ENCODE results near the gene CASP5.

Gene CASP5

GRCh38 chr11:104964247-104964646 is 58.7 kb downstream of the CASP5 start:
- H3K36me3 ChIP-seq (ENCODE audit: insufficient read depth, insufficient read length, low read length) = no peaks in the 10 kb centered on the region
- no peak overlapping the region for H3K9ac ChIP-seq (ENCODE audit: insufficient read length, low read depth)
- no peaks in the 10 kb centered on the region for H3K4me1 ChIP-seq (ENCODE audit: insufficient read depth, insufficient read length)
- no peak for DNase-seq (ENCODE audit: low read depth, low spot score)
- no peaks in the 10 kb centered on the region for H3K27me3 ChIP-seq (ENCODE audit: insufficient read depth, insufficient read length)
- TF ChIP-seq SUZ12 (IDR thresholded peaks at IDR 0.05; ENCODE audit: extremely low read depth, insufficient read depth, insufficient read length) = no peak
- no peak for TF ChIP-seq ZNF274 (IDR thresholded peaks at IDR 0.05; ENCODE audit: low read depth, low read length)
- no peak for TF ChIP-seq YY1 (IDR thresholded peaks at IDR 0.05; ENCODE audit: insufficient read depth, insufficient read length)
- no peak overlapping the region for H3K4me3 ChIP-seq (ENCODE audit: insufficient read length, low read depth)
- no peaks in the 10 kb centered on the region for H3K9me3 ChIP-seq (ENCODE audit: insufficient read depth, low read length)

DNA sequence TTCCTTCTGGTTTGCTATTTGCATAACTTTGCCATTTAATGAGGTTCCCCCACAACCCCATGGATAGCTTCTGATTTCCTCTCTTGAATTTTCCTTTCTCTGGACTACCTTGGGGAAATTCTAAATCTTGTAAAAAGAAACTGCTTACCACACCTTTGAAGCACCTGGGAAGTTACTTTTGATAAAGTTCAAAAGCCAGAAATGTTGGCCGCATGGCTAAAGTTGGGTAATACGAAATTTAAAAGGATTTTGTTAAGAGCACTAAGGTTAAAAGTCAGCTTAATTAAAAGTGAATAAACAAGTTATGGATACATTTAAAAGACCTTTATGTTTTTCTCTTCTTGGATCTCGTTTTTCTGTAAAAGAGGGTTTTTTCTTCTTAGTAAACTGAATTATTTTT is 60.1 kb downstream of the CASP5 start:
- no peaks in the 10 kb centered on the region for H3K36me3 ChIP-seq (ENCODE audit: insufficient read depth, insufficient read length, low read length)
- no peaks in the 10 kb centered on the region for H3K9me3 ChIP-seq (ENCODE audit: insufficient read depth, low read length)

GRCh38 chr11:104957280-104957679 is 65.7 kb downstream of the CASP5 start:
- Histone ChIP-seq H3K27me3 (ENCODE audit: insufficient read depth, insufficient read length) (no peaks in the 10 kb centered on the region), H3K4me3 (ENCODE audit: insufficient read length, low read depth) (no peak overlapping the region), H3K9me3 (ENCODE audit: insufficient read depth, low read length) (no peaks in the 10 kb centered on the region), H3K4me1 (ENCODE audit: insufficient read depth, insufficient read length) (no peaks in the 10 kb centered on the region), H3K9ac (ENCODE audit: insufficient read length, low read depth) (no peak overlapping the region), H3K36me3 (ENCODE audit: insufficient read depth, insufficient read length, low read length) (no peaks in the 10 kb centered on the region)
- TF ChIP-seq SUZ12 (IDR thresholded peaks at IDR 0.05; ENCODE audit: extremely low read depth, insufficient read depth, insufficient read length) (no peak), YY1 (IDR thresholded peaks at IDR 0.05; ENCODE audit: insufficient read depth, insufficient read length) (no peak), ZNF274 (IDR thresholded peaks at IDR 0.05; ENCODE audit: low read depth, low read length) (no peak)
- no peak for DNase-seq (ENCODE audit: low read depth, low spot score)

More for the DNA sequence above, 60.1 kb downstream of the CASP5 start:
- Histone ChIP-seq H3K27me3 (ENCODE audit: insufficient read depth, insufficient read length) (no peaks in the 10 kb centered on the region), H3K9ac (ENCODE audit: insufficient read length, low read depth) (no peak overlapping the region), H3K4me1 (ENCODE audit: insufficient read depth, insufficient read length) (no peaks in the 10 kb centered on the region), H3K4me3 (ENCODE audit: insufficient read length, low read depth) (no peak overlapping the region)
- DNase-seq (ENCODE audit: low read depth, low spot score) = no peak
- TF ChIP-seq YY1 (IDR thresholded peaks at IDR 0.05; ENCODE audit: insufficient read depth, insufficient read length) (no peak), SUZ12 (IDR thresholded peaks at IDR 0.05; ENCODE audit: extremely low read depth, insufficient read depth, insufficient read length) (no peak), ZNF274 (IDR thresholded peaks at IDR 0.05; ENCODE audit: low read depth, low read length) (no peak)

DNA sequence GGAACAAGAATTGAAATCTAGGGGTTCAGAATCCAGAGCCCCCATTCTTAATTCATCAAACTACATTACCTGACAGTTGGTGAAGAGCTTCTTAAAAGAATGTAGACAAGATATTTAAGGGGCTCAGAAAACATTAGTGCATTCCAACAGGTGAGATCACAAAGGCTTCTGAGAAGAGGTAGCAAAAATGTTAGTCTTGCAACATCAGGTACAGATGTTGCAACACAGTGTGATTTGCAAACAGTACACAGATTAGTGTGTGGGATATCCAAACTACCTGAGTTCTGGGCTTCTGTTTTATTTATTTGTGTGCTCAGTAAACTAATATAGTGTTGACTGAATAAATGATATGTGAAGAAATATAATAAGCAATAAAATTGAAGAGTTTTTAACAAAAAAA is 66.4 kb downstream of the CASP5 start:
- TF ChIP-seq SUZ12 (IDR thresholded peaks at IDR 0.05; ENCODE audit: extremely low read depth, insufficient read depth, insufficient read length) = no peak
- TF ChIP-seq ZNF274 (IDR thresholded peaks at IDR 0.05; ENCODE audit: low read depth, low read length) = no peak
- TF ChIP-seq YY1 (IDR thresholded peaks at IDR 0.05; ENCODE audit: insufficient read depth, insufficient read length) = no peak
- Histone ChIP-seq H3K4me1 (ENCODE audit: insufficient read depth, insufficient read length) (no peaks in the 10 kb centered on the region), H3K9ac (ENCODE audit: insufficient read length, low read depth) (no peak overlapping the region), H3K9me3 (ENCODE audit: insufficient read depth, low read length) (no peaks in the 10 kb centered on the region), H3K4me3 (ENCODE audit: insufficient read length, low read depth) (no peak overlapping the region), H3K27me3 (ENCODE audit: insufficient read depth, insufficient read length) (no peaks in the 10 kb centered on the region), H3K36me3 (ENCODE audit: insufficient read depth, insufficient read length, low read length) (no peaks in the 10 kb centered on the region)
- DNase-seq (ENCODE audit: low read depth, low spot score) = no peak

- TF ChIP-seq YY1 (IDR thresholded peaks at IDR 0.05; ENCODE audit: insufficient read depth, insufficient read length) = no peak
- no peak for TF ChIP-seq SUZ12 (IDR thresholded peaks at IDR 0.05; ENCODE audit: extremely low read depth, insufficient read depth, insufficient read length)
- TF ChIP-seq ZNF274 (IDR thresholded peaks at IDR 0.05; ENCODE audit: low read depth, low read length) = no peak
- Histone ChIP-seq H3K4me3 (ENCODE audit: insufficient read length, low read depth) (no peak overlapping the region), H3K36me3 (ENCODE audit: insufficient read depth, insufficient read length, low read length) (no peaks in the 10 kb centered on the region), H3K4me1 (ENCODE audit: insufficient read depth, insufficient read length) (no peaks in the 10 kb centered on the region), H3K9ac (ENCODE audit: insufficient read length, low read depth) (no peak overlapping the region), H3K9me3 (ENCODE audit: insufficient read depth, low read length) (no peaks in the 10 kb centered on the region), H3K27me3 (ENCODE audit: insufficient read depth, insufficient read length) (no peaks in the 10 kb centered on the region)
- no peak for DNase-seq (ENCODE audit: low read depth, low spot score)
Measured at GRCh38 chr11:104946907-104947306, 76.1 kb downstream of the CASP5 start.

All from NT2/D1 (cell line).